Hepatocyte (in vitro differentiated cells): ENCODE results near the gene NRARP. TPM values are rescaled to one million over a fixed set of nuclear protein-coding genes. Genes with fewer than 3 reads are reported as not detected.

Experiments
- DNase-seq: peaks from one replicate; pipeline ENCODE4 v3.0.0-alpha.2; 2016; ENCODE audit warnings: low spot score
- H2AFZ ChIP-seq: fragments of 200-600 bp; sonication (generic); 2 replicates; pipeline ENCODE4 v1.6.0; 2016; ENCODE audit warnings: antibody characterized with exemption, mild to moderate bottlenecking
- H3K27ac ChIP-seq: fragments of 200-600 bp; sonication (generic); 2 replicates; pipeline ENCODE4 v1.5.1; 2016; ENCODE audit warnings: mild to moderate bottlenecking
- H3K27me3 ChIP-seq: fragments of 200-600 bp; sonication (generic); 2 replicates; pipeline ENCODE4 v1.6.1; 2016
- H3K36me3 ChIP-seq: fragments of 200-600 bp; sonication (generic); replicated peaks from 2 replicates; pipeline ENCODE4 v1.5.1; 2016; ENCODE audit warnings: low read depth; ENCODE audit not compliant: insufficient read depth
- H3K4me1 ChIP-seq: fragments of 200-600 bp; sonication (generic); 2 replicates; pipeline ENCODE4 v1.5.1; 2016; ENCODE audit warnings: mild to moderate bottlenecking, moderate library complexity; ENCODE audit not compliant: insufficient read depth
- H3K4me2 ChIP-seq: fragments of 200-600 bp; sonication (generic); 2 replicates; pipeline ENCODE4 v1.6.0; 2016
- H3K4me3 ChIP-seq: fragments of 200-600 bp; sonication (generic); 2 replicates; pipeline ENCODE4 v1.5.1; 2016; ENCODE audit warnings: mild to moderate bottlenecking
- H3K79me2 ChIP-seq: fragments of 200-600 bp; sonication (generic); 2 replicates; pipeline ENCODE4 v1.6.0; 2017; ENCODE audit warnings: mild to moderate bottlenecking
- H3K9me2 ChIP-seq: fragments of 200-600 bp; sonication (generic); replicated peaks from 2 replicates; pipeline ENCODE4 v1.6.0; 2017; ENCODE audit warnings: mild to moderate bottlenecking; ENCODE audit not compliant: insufficient read depth
- H3K9me3 ChIP-seq: fragments of 200-600 bp; sonication (generic); 2 replicates; pipeline ENCODE4 v1.5.1; 2016; ENCODE audit warnings: low read depth, mild to moderate bottlenecking
- H4K20me1 ChIP-seq: fragments of 200-600 bp; sonication (generic); 2 replicates; pipeline ENCODE4 v1.6.0; 2016; ENCODE audit warnings: mild to moderate bottlenecking; ENCODE audit not compliant: insufficient read depth, poor library complexity, severe bottlenecking
- EZH2 ChIP-seq: fragments of 200-600 bp; sonication (generic); IDR thresholded peaks from 2 replicates; pipeline ENCODE4 v1.6.1; 2016; ENCODE audit warnings: antibody characterized with exemption, mild to moderate bottlenecking, borderline replicate concordance
- EZH2phosphoT487 ChIP-seq: fragments of 200-600 bp; sonication (generic); IDR thresholded peaks from one replicate; pipeline ENCODE4 v1.6.1; 2018; ENCODE audit warnings: antibody characterized with exemption, mild to moderate bottlenecking, low read depth, moderate library complexity; ENCODE audit not compliant: unreplicated experiment, severe bottlenecking
- WGBS: methylation state at CpG from one replicate; pipeline ENCODE4 v1.1.6; 2016; ENCODE audit warnings: low lambda C conversion rate; ENCODE audit errors: missing lambda C conversion rate; 5-methylcytosine and 5-hydroxymethylcytosine counted together
- polyA plus RNA-seq: library from polyadenylated mRNA; unstranded; fragments of >200 nt; fragmentation: Nextera tagmentation; extraction: Ambion mirVana; gene quantifications from 2 replicates; pipeline ENCODE4 v1.2.1, GENCODE V29; 2016
- total RNA-seq: library from RNA; depleted of rRNA; stranded (reverse); fragments of >200 nt; gene quantifications from 2 replicates; pipeline ENCODE4 v1.2.3, GENCODE V29; 2014
- TF ChIP-seq, protein P1 (sequence below): fragments of 200-600 bp; sonication (generic); IDR thresholded peaks from 2 replicates; pipeline ENCODE4 v1.5.1; 2016; ENCODE audit warnings: antibody characterized with exemption, mild to moderate bottlenecking; ENCODE audit not compliant: poor library complexity

NRARP gene
- total and polyA plus RNA-seq, 2 experiments from 2014 or later, result 5.3 to 18.7 TPM

DNA sequence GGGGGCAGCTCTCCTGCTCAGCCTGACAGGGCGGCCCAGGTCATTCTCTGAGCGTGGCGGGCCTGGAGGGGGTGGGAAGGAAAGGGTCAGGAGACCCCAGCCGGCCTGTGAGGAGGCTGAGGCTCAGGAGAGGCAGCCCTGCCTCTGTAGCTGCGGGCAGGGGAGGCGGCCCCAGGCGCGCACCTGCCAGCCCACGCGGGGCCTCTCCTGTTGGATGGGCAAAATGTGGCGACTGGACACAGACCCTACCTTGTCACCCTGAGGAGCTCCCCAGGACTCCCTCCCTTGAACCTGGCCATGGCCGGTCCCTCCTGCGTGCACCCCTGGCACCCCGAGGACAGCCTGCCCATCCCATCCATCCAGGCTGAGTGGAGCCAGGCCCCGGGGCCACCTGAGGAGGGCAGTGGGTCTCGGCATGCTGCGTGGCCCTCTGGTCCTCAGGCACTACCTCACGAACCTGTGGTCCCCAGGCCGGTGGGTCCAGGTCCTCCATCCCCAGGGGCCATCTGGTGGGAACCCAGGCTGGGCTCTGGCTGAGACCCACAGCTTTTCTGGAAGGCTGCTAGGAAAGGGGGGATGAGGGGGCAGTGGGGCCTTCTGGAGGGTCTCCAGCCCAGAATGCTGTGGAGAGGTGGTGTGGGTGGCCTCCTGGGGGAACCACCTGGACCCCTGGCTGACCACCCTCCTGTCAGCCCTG lies 15.1 kb upstream of the NRARP start:
- TF ChIP-seq EZH2phosphoT487 (no peak), EZH2 (no peak)
- TF ChIP-seq, protein P1, sequence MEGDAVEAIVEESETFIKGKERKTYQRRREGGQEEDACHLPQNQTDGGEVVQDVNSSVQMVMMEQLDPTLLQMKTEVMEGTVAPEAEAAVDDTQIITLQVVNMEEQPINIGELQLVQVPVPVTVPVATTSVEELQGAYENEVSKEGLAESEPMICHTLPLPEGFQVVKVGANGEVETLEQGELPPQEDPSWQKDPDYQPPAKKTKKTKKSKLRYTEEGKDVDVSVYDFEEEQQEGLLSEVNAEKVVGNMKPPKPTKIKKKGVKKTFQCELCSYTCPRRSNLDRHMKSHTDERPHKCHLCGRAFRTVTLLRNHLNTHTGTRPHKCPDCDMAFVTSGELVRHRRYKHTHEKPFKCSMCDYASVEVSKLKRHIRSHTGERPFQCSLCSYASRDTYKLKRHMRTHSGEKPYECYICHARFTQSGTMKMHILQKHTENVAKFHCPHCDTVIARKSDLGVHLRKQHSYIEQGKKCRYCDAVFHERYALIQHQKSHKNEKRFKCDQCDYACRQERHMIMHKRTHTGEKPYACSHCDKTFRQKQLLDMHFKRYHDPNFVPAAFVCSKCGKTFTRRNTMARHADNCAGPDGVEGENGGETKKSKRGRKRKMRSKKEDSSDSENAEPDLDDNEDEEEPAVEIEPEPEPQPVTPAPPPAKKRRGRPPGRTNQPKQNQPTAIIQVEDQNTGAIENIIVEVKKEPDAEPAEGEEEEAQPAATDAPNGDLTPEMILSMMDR, result no peak
- no peak overlapping the region for H3K27ac ChIP-seq
- H3K4me3 ChIP-seq, result no peak overlapping the region
- no peaks in the 10 kb centered on the region for H4K20me1 ChIP-seq
- peaks cover 41% of the 10 kb centered on the region for H3K4me1 ChIP-seq
- WGBS, result 94% methylated on average over 19 of the region's 19 CpGs
- H3K9me3 ChIP-seq, result no peaks in the 10 kb centered on the region
- H2AFZ ChIP-seq, result no peak overlapping the region
- H3K9me2 ChIP-seq, result no peaks in the 10 kb centered on the region
- no peaks in the 10 kb centered on the region for H3K27me3 ChIP-seq
- no peaks in the 10 kb centered on the region for H3K36me3 ChIP-seq
- peak overlapping the region; percentile 87 for H3K4me2 ChIP-seq
- no peaks in the 10 kb centered on the region for H3K79me2 ChIP-seq
- peak; percentile 10 for DNase-seq

DNA sequence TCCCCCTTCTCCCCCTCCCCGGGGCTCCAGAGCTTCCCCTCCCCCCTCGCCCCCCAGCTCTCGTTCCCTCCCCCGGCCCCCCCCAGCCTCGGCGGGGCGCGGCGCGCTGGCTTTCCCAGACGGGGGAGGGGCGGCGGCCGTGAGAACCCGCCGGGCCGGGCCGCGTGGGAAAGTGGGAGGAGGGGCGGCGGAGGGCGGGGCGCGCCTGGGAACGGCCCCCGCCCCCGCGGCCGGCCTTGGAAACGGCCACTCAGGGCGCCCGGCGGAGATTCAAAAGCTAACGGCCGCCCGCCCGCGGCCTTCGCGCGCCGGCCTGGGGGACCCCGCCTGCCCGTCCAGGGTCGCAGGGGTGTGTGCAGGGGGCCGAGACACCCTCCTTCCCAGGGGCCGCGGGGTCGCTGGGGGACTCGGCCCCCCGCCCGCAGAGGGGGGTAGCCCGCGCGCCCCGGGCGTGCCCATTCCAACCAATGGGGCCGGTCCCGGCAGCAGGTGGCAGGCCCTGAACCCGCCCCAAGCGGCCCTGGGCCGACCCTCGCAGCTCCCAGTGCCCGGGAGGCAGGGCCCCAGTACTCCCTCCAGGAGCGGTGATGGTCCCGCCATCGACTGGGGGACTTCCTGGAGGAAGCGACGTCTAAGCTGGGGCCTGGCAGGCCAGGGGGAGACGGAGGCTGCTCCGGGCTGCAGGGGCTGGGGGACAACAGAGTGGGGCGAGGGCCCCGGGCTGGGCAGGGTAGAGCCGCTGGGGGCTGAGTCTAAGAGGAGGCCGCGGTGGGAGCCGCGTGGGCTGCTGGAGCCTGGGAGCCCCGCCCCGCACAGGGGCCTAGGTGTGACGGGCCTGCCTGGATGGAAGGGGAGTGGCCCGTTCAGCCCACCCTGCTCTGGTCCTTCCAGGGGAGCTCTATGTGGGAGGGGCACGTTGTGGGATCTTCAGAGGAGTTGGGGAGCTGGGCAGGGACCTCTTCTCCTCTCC lies 14.2 kb upstream of the NRARP start:
- Histone ChIP-seq H3K79me2 (no peaks in the 10 kb centered on the region), H3K27me3 (no peaks in the 10 kb centered on the region), H4K20me1 (no peaks in the 10 kb centered on the region), H3K4me3 (peak overlapping the region; percentile 13), H3K36me3 (no peaks in the 10 kb centered on the region), H3K4me2 (peak overlapping the region; percentile 87), H3K9me2 (no peaks in the 10 kb centered on the region), H3K9me3 (no peaks in the 10 kb centered on the region), H3K4me1 (peaks cover 50% of the 10 kb centered on the region), H2AFZ (no peak overlapping the region), H3K27ac (no peak overlapping the region)
- TF ChIP-seq, protein P1, result no peak
- TF ChIP-seq EZH2phosphoT487 (no peak), EZH2 (no peak)
- DNase-seq, result peak; percentile 85
- 41% methylated on average over 21 of the region's 83 CpGs for WGBS

DNA sequence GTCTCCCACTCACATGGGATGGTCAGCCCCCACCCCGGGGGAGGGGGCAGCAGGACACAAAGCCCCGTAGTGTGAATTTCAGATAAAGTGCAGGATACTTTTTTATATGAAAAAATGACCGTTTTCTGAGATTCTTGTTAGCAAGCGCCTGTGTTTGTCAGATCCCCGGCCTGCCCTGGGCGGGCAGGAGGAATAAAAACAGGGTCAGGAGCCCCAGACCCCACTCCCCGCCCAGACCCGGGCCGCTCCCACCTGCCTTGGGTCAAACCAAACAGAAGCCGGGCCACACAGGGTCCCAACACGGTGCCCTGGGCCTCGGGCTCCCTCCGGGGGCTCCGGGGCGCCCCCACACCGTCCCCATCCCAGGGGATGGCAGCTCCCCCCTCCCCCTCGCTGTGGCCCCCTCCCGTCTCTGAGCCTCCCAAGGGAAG lies 13.5 kb upstream of the NRARP start:
- Histone ChIP-seq H3K9me3 (no peaks in the 10 kb centered on the region), H3K4me1 (peaks cover 56% of the 10 kb centered on the region), H3K9me2 (no peaks in the 10 kb centered on the region), H3K27me3 (no peaks in the 10 kb centered on the region), H3K27ac (no peak overlapping the region), H3K4me2 (peak overlapping the region; percentile 87), H2AFZ (no peak overlapping the region), H4K20me1 (no peaks in the 10 kb centered on the region), H3K36me3 (no peaks in the 10 kb centered on the region), H3K79me2 (no peaks in the 10 kb centered on the region), H3K4me3 (no peak overlapping the region)
- DNase-seq, result no peak
- WGBS, result 47% methylated on average over 6 of the region's 18 CpGs
- TF ChIP-seq, protein P1, result no peak
- TF ChIP-seq EZH2phosphoT487 (no peak), EZH2 (no peak)
